SK-N-SH (cell line): ENCODE results near the gene BIRC7.

ENCODE experiments used
- CTCF ChIP-seq: fragments of 200-600 bp; sonication (generic); IDR thresholded peaks from 2 replicates; pipeline ENCODE4 v1.6.1; 2017; ENCODE audit warnings: antibody characterized with exemption, mild to moderate bottlenecking, moderate library complexity
- EP300 ChIP-seq, 2 experiments: IDR thresholded peaks; 2 replicates each; pipeline versions ENCODE4 v1.4.0 to v1.6.1; 2012; ENCODE audit warnings: borderline replicate concordance in 1 of 2, low read depth in 1 of 2, low read length in 1 of 2
- MAX ChIP-seq: IDR thresholded peaks from 2 replicates; pipeline ENCODE4 v1.4.0; 2012; ENCODE audit warnings: low read depth
- NFIC ChIP-seq: IDR thresholded peaks from 2 replicates; pipeline ENCODE4 v1.4.0; 2012; ENCODE audit warnings: borderline replicate concordance
- YY1 ChIP-seq: IDR thresholded peaks from 2 replicates; pipeline ENCODE4 v1.4.0; 2012; ENCODE audit warnings: low read depth, mild to moderate bottlenecking

- TF ChIP-seq EP300 (IDR thresholded peaks at IDR 0.05; ENCODE audit: borderline replicate concordance in 1 of 2, low read depth in 1 of 2, low read length in 1 of 2) (no peak), MAX (no peak), CTCF (no peak), YY1 (no peak), NFIC (no peak)
These were observed 24.8 kb downstream of the BIRC7 start for GRCh38 chr20:63260521-63260920.
